Parathyroid adenoma (tissue), 2 donors: ENCODE data around the gene LGI4.

ENCODE experiments used
- H2AFZ ChIP-seq: fragments of 300-600 bp; sonication (generic); one replicate; pipeline ENCODE4 v1.7.0; 2017; ENCODE audit warnings: antibody characterized with exemption, mild to moderate bottlenecking
- H3K27ac ChIP-seq: fragments of 300-600 bp; sonication (generic); one replicate; pipeline ENCODE4 v1.7.0; 2017
- H3K27me3 ChIP-seq: fragments of 300-600 bp; sonication (generic); one replicate; pipeline ENCODE4 v1.7.0; 2017; ENCODE audit warnings: low read length; ENCODE audit not compliant: control insufficient read depth, insufficient read depth
- H3K36me3 ChIP-seq: fragments of 300-600 bp; sonication (generic); one replicate; pipeline ENCODE4 v1.7.0; 2017; ENCODE audit warnings: low read length; ENCODE audit not compliant: control insufficient read depth, insufficient read depth
- H3K4me1 ChIP-seq: fragments of 300-600 bp; sonication (generic); one replicate; pipeline ENCODE4 v1.7.0; 2017; ENCODE audit warnings: control low read depth
- H3K4me2 ChIP-seq: fragments of 300-600 bp; sonication (generic); one replicate; pipeline ENCODE4 v1.7.0; 2017; ENCODE audit warnings: low read length
- H3K4me3 ChIP-seq: fragments of 300-600 bp; sonication (generic); one replicate; pipeline ENCODE4 v1.7.0; 2017; ENCODE audit warnings: low read depth, low read length
- H3K79me2 ChIP-seq: fragments of 300-600 bp; sonication (generic); one replicate; pipeline ENCODE4 v1.7.0; 2017; ENCODE audit warnings: control low read depth
- H3K9ac ChIP-seq: fragments of 300-600 bp; sonication (generic); one replicate; pipeline ENCODE4 v1.7.0; 2017; ENCODE audit warnings: mild to moderate bottlenecking
- H3K9me3 ChIP-seq: fragments of 300-600 bp; sonication (generic); one replicate; pipeline ENCODE4 v1.7.0; 2017; ENCODE audit warnings: low read length; ENCODE audit not compliant: control insufficient read depth
- CTCF ChIP-seq: fragments of 300-600 bp; sonication (generic); IDR thresholded peaks from one replicate; pipeline ENCODE4 v1.7.0; 2017; ENCODE audit warnings: antibody characterized with exemption, mild to moderate bottlenecking
- donor health status: primary hyperparathyroidism.

Gene LGI4

GRCh38 chr19:35088131-35088913, 46.5 kb downstream of the LGI4 start:
- no peak overlapping the region for H3K9ac ChIP-seq

GRCh38 chr19:35087393-35087792, 47.5 kb downstream of the LGI4 start:
- H3K4me3 ChIP-seq: no peak overlapping the region
- no peaks in the 10 kb centered on the region for H3K9me3 ChIP-seq
- no peak overlapping the region for H3K27ac ChIP-seq
- no peaks in the 10 kb centered on the region for H3K27me3 ChIP-seq
- H3K79me2 ChIP-seq: no peaks in the 10 kb centered on the region
- H2AFZ ChIP-seq: no peak overlapping the region
- no peak for TF ChIP-seq CTCF
- no peak overlapping the region for H3K9ac ChIP-seq
- H3K36me3 ChIP-seq: no peaks in the 10 kb centered on the region
- H3K4me2 ChIP-seq: no peak overlapping the region
- H3K4me1 ChIP-seq: no peaks in the 10 kb centered on the region

More at GRCh38 chr19:35088131-35088913, 46.5 kb downstream of the LGI4 start:
- H3K79me2 ChIP-seq: no peaks in the 10 kb centered on the region
- no peak overlapping the region for H3K27ac ChIP-seq
- H3K4me2 ChIP-seq: no peak overlapping the region
- H2AFZ ChIP-seq: no peak overlapping the region
- no peaks in the 10 kb centered on the region for H3K9me3 ChIP-seq
- H3K36me3 ChIP-seq: no peaks in the 10 kb centered on the region
- H3K4me1 ChIP-seq: no peaks in the 10 kb centered on the region
- H3K27me3 ChIP-seq: no peaks in the 10 kb centered on the region
- no peak for TF ChIP-seq CTCF
- H3K4me3 ChIP-seq: no peak overlapping the region

- H3K4me2 ChIP-seq: no peak overlapping the region
- H2AFZ ChIP-seq: no peak overlapping the region
- H3K9me3 ChIP-seq: no peaks in the 10 kb centered on the region
- H3K27me3 ChIP-seq: no peaks in the 10 kb centered on the region
- no peak overlapping the region for H3K4me3 ChIP-seq
- no peak overlapping the region for H3K27ac ChIP-seq
- TF ChIP-seq CTCF: no peak
- H3K4me1 ChIP-seq: no peaks in the 10 kb centered on the region
- no peaks in the 10 kb centered on the region for H3K36me3 ChIP-seq
- H3K79me2 ChIP-seq: no peaks in the 10 kb centered on the region
- H3K9ac ChIP-seq: no peak overlapping the region
Observed at GRCh38 chr19:35086455-35086854, 48.4 kb downstream of the LGI4 start.

- no peaks in the 10 kb centered on the region for H3K27me3 ChIP-seq
- H3K9me3 ChIP-seq: no peaks in the 10 kb centered on the region
- no peak overlapping the region for H3K4me3 ChIP-seq
- no peaks in the 10 kb centered on the region for H3K79me2 ChIP-seq
- no peak overlapping the region for H3K27ac ChIP-seq
- H3K9ac ChIP-seq: no peak overlapping the region
- H3K4me1 ChIP-seq: no peaks in the 10 kb centered on the region
- no peak for TF ChIP-seq CTCF
- no peak overlapping the region for H2AFZ ChIP-seq
- H3K36me3 ChIP-seq: no peaks in the 10 kb centered on the region
- no peak overlapping the region for H3K4me2 ChIP-seq
Observed at GRCh38 chr19:35085947-35086346, 48.9 kb downstream of the LGI4 start.

- H3K27ac ChIP-seq: no peak overlapping the region
- H3K4me1 ChIP-seq: no peaks in the 10 kb centered on the region
- H3K9ac ChIP-seq: no peak overlapping the region
- no peaks in the 10 kb centered on the region for H3K79me2 ChIP-seq
- no peak overlapping the region for H2AFZ ChIP-seq
- H3K4me3 ChIP-seq: no peak overlapping the region
- no peaks in the 10 kb centered on the region for H3K9me3 ChIP-seq
- no peak overlapping the region for H3K4me2 ChIP-seq
- TF ChIP-seq CTCF: no peak
- H3K27me3 ChIP-seq: no peaks in the 10 kb centered on the region
- no peaks in the 10 kb centered on the region for H3K36me3 ChIP-seq
Observed at GRCh38 chr19:35084509-35084762, 50.4 kb downstream of the LGI4 start.
